Kidney epithelial cell (primary cell): ENCODE measurements around the gene DCP1B. TPM values are rescaled to one million over a fixed set of nuclear protein-coding genes. Genes with fewer than 3 reads are reported as not detected.

Experiments
- DNase-seq: peaks from one replicate; pipeline ENCODE4 v3.0.0-alpha.2; 2010; ENCODE audit warnings: low read depth
- H3K27me3 ChIP-seq: 2 replicates; pipeline ENCODE4 v1.6.0; 2011; ENCODE audit warnings: low read length; ENCODE audit not compliant: control insufficient read depth, insufficient read depth
- H3K36me3 ChIP-seq: 2 replicates; pipeline ENCODE4 v1.5.1; 2011; ENCODE audit warnings: low read length; ENCODE audit not compliant: control insufficient read depth, insufficient read depth
- H3K4me3 ChIP-seq: 2 replicates; pipeline ENCODE4 v1.5.1; 2011; ENCODE audit warnings: low read depth, mild to moderate bottlenecking, control low read depth, low read length
- CTCF ChIP-seq: IDR thresholded peaks from 2 replicates; pipeline ENCODE4 v1.5.1; 2011; ENCODE audit warnings: mild to moderate bottlenecking, moderate library complexity, low read length, control low read depth, inconsistent platforms; ENCODE audit not compliant: insufficient read depth, poor library complexity, severe bottlenecking
- total RNA-seq: library from RNA; depleted of rRNA; stranded (reverse); fragments of >200 nt; gene quantifications from 2 replicates; pipeline ENCODE4 v1.2.3, GENCODE V29; 2015

DCP1B gene
- total RNA-seq, 1 donor from 2014 or later, result 22.4 TPM

GRCh38 chr12:1937481-1938224 lies 66.6 kb downstream of the DCP1B start:
- no peak for TF ChIP-seq CTCF
- no peaks in the 10 kb centered on the region for H3K27me3 ChIP-seq
- DNase-seq, result no peak
- H3K36me3 ChIP-seq, result no peaks in the 10 kb centered on the region
- no peak overlapping the region for H3K4me3 ChIP-seq

GRCh38 chr12:1936406-1937320 lies 67.6 kb downstream of the DCP1B start:
- DNase-seq, result peak; percentile 14
- Histone ChIP-seq H3K36me3 (no peaks in the 10 kb centered on the region), H3K27me3 (peaks cover 2% of the 10 kb centered on the region), H3K4me3 (no peak overlapping the region)
- no peak for TF ChIP-seq CTCF

GRCh38 chr12:1935700-1936378 lies 68.4 kb downstream of the DCP1B start:
- DNase-seq, result no peak
- H3K36me3 ChIP-seq, result no peaks in the 10 kb centered on the region

GRCh38 chr12:1935242-1935641 lies 69.0 kb downstream of the DCP1B start:
- Histone ChIP-seq H3K4me3 (no peak overlapping the region), H3K36me3 (no peaks in the 10 kb centered on the region), H3K27me3 (peaks cover 6% of the 10 kb centered on the region)
- DNase-seq, result no peak
- TF ChIP-seq CTCF, result no peak

More at GRCh38 chr12:1935700-1936378, 68.4 kb downstream of the DCP1B start:
- Histone ChIP-seq H3K4me3 (no peak overlapping the region), H3K27me3 (peaks cover 3% of the 10 kb centered on the region)
- TF ChIP-seq CTCF, result no peak

- no peak for DNase-seq
- TF ChIP-seq CTCF, result no peak
These were observed 69.4 kb downstream of the DCP1B start for GRCh38 chr12:1934831-1935230.

More at GRCh38 chr12:1934831-1935230, 69.4 kb downstream of the DCP1B start:
- H3K27me3 ChIP-seq, result peaks cover 9% of the 10 kb centered on the region
- H3K36me3 ChIP-seq, result no peaks in the 10 kb centered on the region
- H3K4me3 ChIP-seq, result no peak overlapping the region
